Esophagus muscularis mucosa (tissue), 3 donors: ENCODE results near the gene CLASP1.
A peak's percentile ranks its signal among the peaks of the same experiment; 100 is the strongest.

Source experiments
- POLR2A ChIP-seq: fragments of 450-650 bp; IDR thresholded peaks from one replicate; pipeline ENCODE4 v1.6.1; 2017; ENCODE audit warnings: antibody characterized with exemption, moderate library complexity, mild to moderate bottlenecking, low read depth
- TF ChIP-seq, protein P1 (sequence below), 3 experiments: fragments of 200-600 bp in 2 of 3; fragments of 450-650 bp in 1 of 3; sonication (generic) in 2 of 3; IDR thresholded peaks; one replicate each; pipeline ENCODE4 v1.5.1; 2017 to 2019; ENCODE audit warnings: antibody characterized with exemption in 3 of 3, mild to moderate bottlenecking in 2 of 3, moderate library complexity in 1 of 3

DNA sequence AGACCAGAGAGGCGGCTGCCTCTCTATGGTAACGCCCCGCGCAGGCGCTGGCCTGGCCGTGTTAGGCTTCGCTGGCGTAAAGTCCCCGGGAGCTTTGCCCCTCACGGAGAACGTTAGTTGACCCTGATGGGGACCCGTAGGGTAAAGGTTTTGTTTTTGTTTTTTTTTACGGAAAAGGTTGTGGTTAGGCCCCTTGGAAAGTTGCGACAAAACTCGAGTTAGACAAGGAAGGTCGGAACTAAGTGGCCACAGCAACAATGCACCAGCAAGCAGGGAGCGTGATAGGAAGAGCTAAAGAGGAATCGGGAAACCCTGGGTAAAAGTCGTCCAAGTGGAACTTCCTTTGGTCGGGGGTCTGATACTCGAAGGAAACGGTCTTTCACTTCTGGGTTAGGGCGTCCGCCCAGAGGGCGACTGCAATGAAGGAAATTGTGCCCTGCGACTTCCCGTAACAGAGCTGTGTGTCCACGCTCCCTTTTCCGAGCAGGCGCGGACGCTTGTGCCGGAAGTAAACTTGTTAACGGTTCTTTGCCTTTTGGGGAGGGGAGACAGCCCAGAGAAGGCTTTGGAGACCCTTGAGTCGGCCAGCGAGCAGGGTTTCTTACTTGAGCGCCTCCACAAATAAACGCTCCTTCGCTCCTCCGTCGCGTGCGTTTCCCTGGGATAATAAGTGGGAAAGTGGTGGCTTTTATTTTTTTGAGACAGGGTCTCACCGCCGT lies 493 bp upstream of the CLASP1 start:
- TF ChIP-seq, protein P1, sequence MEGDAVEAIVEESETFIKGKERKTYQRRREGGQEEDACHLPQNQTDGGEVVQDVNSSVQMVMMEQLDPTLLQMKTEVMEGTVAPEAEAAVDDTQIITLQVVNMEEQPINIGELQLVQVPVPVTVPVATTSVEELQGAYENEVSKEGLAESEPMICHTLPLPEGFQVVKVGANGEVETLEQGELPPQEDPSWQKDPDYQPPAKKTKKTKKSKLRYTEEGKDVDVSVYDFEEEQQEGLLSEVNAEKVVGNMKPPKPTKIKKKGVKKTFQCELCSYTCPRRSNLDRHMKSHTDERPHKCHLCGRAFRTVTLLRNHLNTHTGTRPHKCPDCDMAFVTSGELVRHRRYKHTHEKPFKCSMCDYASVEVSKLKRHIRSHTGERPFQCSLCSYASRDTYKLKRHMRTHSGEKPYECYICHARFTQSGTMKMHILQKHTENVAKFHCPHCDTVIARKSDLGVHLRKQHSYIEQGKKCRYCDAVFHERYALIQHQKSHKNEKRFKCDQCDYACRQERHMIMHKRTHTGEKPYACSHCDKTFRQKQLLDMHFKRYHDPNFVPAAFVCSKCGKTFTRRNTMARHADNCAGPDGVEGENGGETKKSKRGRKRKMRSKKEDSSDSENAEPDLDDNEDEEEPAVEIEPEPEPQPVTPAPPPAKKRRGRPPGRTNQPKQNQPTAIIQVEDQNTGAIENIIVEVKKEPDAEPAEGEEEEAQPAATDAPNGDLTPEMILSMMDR (IDR thresholded peaks at IDR 0.05): peak in 1 of 3 experiments; percentile 1
- no peak for TF ChIP-seq POLR2A
